Neural progenitor cell (in vitro differentiated cells): Measurements from ENCODE around the gene CNTNAP2.

Source experiments
- EZH2 ChIP-seq: fragments of 200-600 bp; sonication (generic); IDR thresholded peaks from 2 replicates; pipeline ENCODE4 v1.6.1; 2017; ENCODE audit warnings: antibody characterized with exemption, mild to moderate bottlenecking, moderate library complexity
- TF ChIP-seq, protein P1 (sequence below): fragments of 200-600 bp; sonication (generic); IDR thresholded peaks from 2 replicates; pipeline ENCODE4 v1.5.1; 2017; ENCODE audit warnings: antibody characterized with exemption, mild to moderate bottlenecking

GRCh38 chr7:147595042-147595441 is 1478.4 kb downstream of the CNTNAP2 start:
- TF ChIP-seq, protein P1, sequence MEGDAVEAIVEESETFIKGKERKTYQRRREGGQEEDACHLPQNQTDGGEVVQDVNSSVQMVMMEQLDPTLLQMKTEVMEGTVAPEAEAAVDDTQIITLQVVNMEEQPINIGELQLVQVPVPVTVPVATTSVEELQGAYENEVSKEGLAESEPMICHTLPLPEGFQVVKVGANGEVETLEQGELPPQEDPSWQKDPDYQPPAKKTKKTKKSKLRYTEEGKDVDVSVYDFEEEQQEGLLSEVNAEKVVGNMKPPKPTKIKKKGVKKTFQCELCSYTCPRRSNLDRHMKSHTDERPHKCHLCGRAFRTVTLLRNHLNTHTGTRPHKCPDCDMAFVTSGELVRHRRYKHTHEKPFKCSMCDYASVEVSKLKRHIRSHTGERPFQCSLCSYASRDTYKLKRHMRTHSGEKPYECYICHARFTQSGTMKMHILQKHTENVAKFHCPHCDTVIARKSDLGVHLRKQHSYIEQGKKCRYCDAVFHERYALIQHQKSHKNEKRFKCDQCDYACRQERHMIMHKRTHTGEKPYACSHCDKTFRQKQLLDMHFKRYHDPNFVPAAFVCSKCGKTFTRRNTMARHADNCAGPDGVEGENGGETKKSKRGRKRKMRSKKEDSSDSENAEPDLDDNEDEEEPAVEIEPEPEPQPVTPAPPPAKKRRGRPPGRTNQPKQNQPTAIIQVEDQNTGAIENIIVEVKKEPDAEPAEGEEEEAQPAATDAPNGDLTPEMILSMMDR, result no peak
- TF ChIP-seq EZH2, result no peak
